ENCODE measurements around the gene DCPS. TPM values are rescaled to one million over a fixed set of nuclear protein-coding genes. Genes with fewer than 3 reads are reported as not detected.

Gene DCPS
- total RNA-seq, 1 experiment from 2014 or later, result 52.6 TPM

- H3K9me3 ChIP-seq (ENCODE audit: low read length), result no peaks in the 10 kb centered on the region
- H3K4me2 ChIP-seq (ENCODE audit: low read length), result no peak overlapping the region
- H3K27ac ChIP-seq (ENCODE audit: low read length), result no peak overlapping the region
- no peak overlapping the region for H3K9ac ChIP-seq (ENCODE audit: low read length)
- no peak overlapping the region for H3K4me3 ChIP-seq (ENCODE audit: low read length)
- H2AFZ ChIP-seq (ENCODE audit: low read length), result no peak overlapping the region
- POLR2A ChIA-PET (ENCODE audit: unreplicated experiment), result no interaction called here
- H3F3A ChIP-seq (ENCODE audit: low read length, unreplicated experiment), result no peaks in the 10 kb centered on the region
- no peaks in the 10 kb centered on the region for H3K36me3 ChIP-seq (ENCODE audit: low read depth, low read length)
- no peaks in the 10 kb centered on the region for H3K27me3 ChIP-seq (ENCODE audit: low read length)
- peaks cover 22% of the 10 kb centered on the region for H3K4me1 ChIP-seq (ENCODE audit: insufficient read depth, low read length)
- intact Hi-C loops (cut with micrococcal nuclease), result no loop called here
- no peaks in the 10 kb centered on the region for H3K79me2 ChIP-seq (ENCODE audit: low read length)
- no peaks in the 10 kb centered on the region for H4K20me1 ChIP-seq (ENCODE audit: low read length)
- TF ChIP-seq EZH2 (IDR thresholded peaks at IDR 0.05; ENCODE audit: low read length, unreplicated experiment), result no peak
- TF ChIP-seq, protein P1, sequence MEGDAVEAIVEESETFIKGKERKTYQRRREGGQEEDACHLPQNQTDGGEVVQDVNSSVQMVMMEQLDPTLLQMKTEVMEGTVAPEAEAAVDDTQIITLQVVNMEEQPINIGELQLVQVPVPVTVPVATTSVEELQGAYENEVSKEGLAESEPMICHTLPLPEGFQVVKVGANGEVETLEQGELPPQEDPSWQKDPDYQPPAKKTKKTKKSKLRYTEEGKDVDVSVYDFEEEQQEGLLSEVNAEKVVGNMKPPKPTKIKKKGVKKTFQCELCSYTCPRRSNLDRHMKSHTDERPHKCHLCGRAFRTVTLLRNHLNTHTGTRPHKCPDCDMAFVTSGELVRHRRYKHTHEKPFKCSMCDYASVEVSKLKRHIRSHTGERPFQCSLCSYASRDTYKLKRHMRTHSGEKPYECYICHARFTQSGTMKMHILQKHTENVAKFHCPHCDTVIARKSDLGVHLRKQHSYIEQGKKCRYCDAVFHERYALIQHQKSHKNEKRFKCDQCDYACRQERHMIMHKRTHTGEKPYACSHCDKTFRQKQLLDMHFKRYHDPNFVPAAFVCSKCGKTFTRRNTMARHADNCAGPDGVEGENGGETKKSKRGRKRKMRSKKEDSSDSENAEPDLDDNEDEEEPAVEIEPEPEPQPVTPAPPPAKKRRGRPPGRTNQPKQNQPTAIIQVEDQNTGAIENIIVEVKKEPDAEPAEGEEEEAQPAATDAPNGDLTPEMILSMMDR (conservative IDR thresholded peaks at IDR 0.05; ENCODE audit: low read depth, low read length), result no peak
- no TSS peak for BruUV-seq (replicated peaks)
- CTCF ChIA-PET, result no interaction called here
- DNase-seq (no peak), ATAC-seq (no peak)
- no peaks in the 10 kb centered on the region for H3K9me2 ChIP-seq (replicated peaks; ENCODE audit: low read length)
Observed at GRCh38 chr11:126328938-126329643, 25.2 kb downstream of the DCPS start.

DNA sequence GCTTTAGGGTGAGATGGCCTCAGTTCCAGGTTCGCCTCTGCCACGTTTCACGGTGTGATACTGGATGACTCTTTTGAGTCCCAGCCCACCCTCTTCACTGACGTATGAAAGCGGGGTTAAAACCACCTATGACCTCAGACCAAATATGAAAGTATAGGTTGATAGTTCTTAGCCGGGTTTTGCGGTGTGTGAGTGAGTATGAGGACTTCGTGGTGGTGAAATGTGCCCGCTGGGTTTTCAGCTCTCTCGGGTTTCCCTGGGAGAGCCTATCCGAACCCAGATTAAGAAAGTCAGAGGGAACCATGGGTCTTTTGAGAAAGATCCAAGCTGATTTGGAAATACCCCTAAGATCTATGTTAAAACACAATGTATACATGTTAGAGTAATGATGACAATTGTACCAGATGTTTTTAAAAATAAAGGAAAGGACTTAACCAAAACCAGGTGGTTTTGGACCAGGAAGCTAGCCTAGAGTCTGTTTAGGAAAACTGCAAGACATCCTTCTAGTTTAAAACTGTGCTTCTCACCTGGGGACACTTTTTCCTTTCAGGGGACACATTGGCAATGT, 25.9 kb downstream of the DCPS start:
- Histone ChIP-seq H3K9me2 (replicated peaks; ENCODE audit: low read length) (no peaks in the 10 kb centered on the region), H3K4me3 (ENCODE audit: low read length) (no peak overlapping the region), H3K36me3 (ENCODE audit: low read depth, low read length) (no peaks in the 10 kb centered on the region), H2AFZ (ENCODE audit: low read length) (no peak overlapping the region), H3K9ac (ENCODE audit: low read length) (no peak overlapping the region), H4K20me1 (ENCODE audit: low read length) (no peaks in the 10 kb centered on the region), H3F3A (ENCODE audit: low read length, unreplicated experiment) (no peaks in the 10 kb centered on the region), H3K79me2 (ENCODE audit: low read length) (no peaks in the 10 kb centered on the region), H3K27ac (ENCODE audit: low read length) (no peak overlapping the region), H3K9me3 (ENCODE audit: low read length) (no peaks in the 10 kb centered on the region), H3K4me1 (ENCODE audit: insufficient read depth, low read length) (peaks cover 25% of the 10 kb centered on the region), H3K27me3 (ENCODE audit: low read length) (no peaks in the 10 kb centered on the region), H3K4me2 (ENCODE audit: low read length) (no peak overlapping the region)
- no peak for ATAC-seq
- POLR2A ChIA-PET (ENCODE audit: unreplicated experiment), result no interaction called here
- BruUV-seq (replicated peaks), result no TSS peak
- CTCF ChIA-PET, result no interaction called here
- DNase-seq, result no peak
- no peak for TF ChIP-seq EZH2 (IDR thresholded peaks at IDR 0.05; ENCODE audit: low read length, unreplicated experiment)
- TF ChIP-seq EZH2phosphoT487 (IDR thresholded peaks at IDR 0.05; ENCODE audit: borderline replicate concordance, low read length), result no peak
- TF ChIP-seq, protein P1 (conservative IDR thresholded peaks at IDR 0.05; ENCODE audit: low read depth, low read length), result no peak
- intact Hi-C loops (cut with micrococcal nuclease), result no loop called here

GRCh38 chr11:126331286-126331685, 27.4 kb downstream of the DCPS start:
- POLR2A ChIA-PET (ENCODE audit: unreplicated experiment), result no interaction called here
- H4K20me1 ChIP-seq (ENCODE audit: low read length), result no peaks in the 10 kb centered on the region
- H3K27ac ChIP-seq (ENCODE audit: low read length), result peak overlapping the region; percentile 83; the same call in 1 of the 2 replicates
- H3K36me3 ChIP-seq (ENCODE audit: low read depth, low read length), result no peaks in the 10 kb centered on the region
- no TSS peak for BruUV-seq (replicated peaks)
- CTCF ChIA-PET, result no interaction called here
- H3K9me2 ChIP-seq (replicated peaks; ENCODE audit: low read length), result no peaks in the 10 kb centered on the region
- no peaks in the 10 kb centered on the region for H3F3A ChIP-seq (ENCODE audit: low read length, unreplicated experiment)
- no peaks in the 10 kb centered on the region for H3K27me3 ChIP-seq (ENCODE audit: low read length)
- H3K79me2 ChIP-seq (ENCODE audit: low read length), result no peaks in the 10 kb centered on the region
- ATAC-seq (no peak), DNase-seq (no peak)
- peaks cover 28% of the 10 kb centered on the region for H3K4me1 ChIP-seq (ENCODE audit: insufficient read depth, low read length)
- TF ChIP-seq, protein P1 (conservative IDR thresholded peaks at IDR 0.05; ENCODE audit: low read depth, low read length), result no peak
- no peak for TF ChIP-seq EZH2phosphoT487 (IDR thresholded peaks at IDR 0.05; ENCODE audit: borderline replicate concordance, low read length)
- TF ChIP-seq EZH2 (IDR thresholded peaks at IDR 0.05; ENCODE audit: low read length, unreplicated experiment), result no peak
- intact Hi-C loops (cut with micrococcal nuclease), result no loop called here
- no peak overlapping the region for H3K4me3 ChIP-seq (ENCODE audit: low read length)
- no peaks in the 10 kb centered on the region for H3K9me3 ChIP-seq (ENCODE audit: low read length)
- no peak overlapping the region for H3K4me2 ChIP-seq (ENCODE audit: low read length)
- no peak overlapping the region for H3K9ac ChIP-seq (ENCODE audit: low read length)
- no peak overlapping the region for H2AFZ ChIP-seq (ENCODE audit: low read length)

All from PC-3 (cell line).